WTC11 (cell line): ENCODE results near the gene ABCA3.

Experiments
- CTCF ChIP-seq: fragments of 200-600 bp; IDR thresholded peaks from 2 replicates; pipeline ENCODE4 v1.8.0; 2022; ENCODE audit warnings: antibody characterized with exemption
- FOXP4 ChIP-seq: sonication (generic); formaldehyde crosslinking; IDR thresholded peaks from 2 replicates; pipeline ENCODE4 v1.8.0; 2022; ENCODE audit warnings: mild to moderate bottlenecking, missing genetic modification reagents
- JUN ChIP-seq: sonication (generic); formaldehyde crosslinking; IDR thresholded peaks from 2 replicates; pipeline ENCODE4 v1.8.0; 2023; ENCODE audit warnings: mild to moderate bottlenecking, missing genetic modification reagents
- MAX ChIP-seq: sonication (generic); formaldehyde crosslinking; IDR thresholded peaks from 2 replicates; pipeline ENCODE4 v1.8.0; 2022; ENCODE audit warnings: mild to moderate bottlenecking, missing genetic modification reagents
- NFYB ChIP-seq: sonication (generic); formaldehyde crosslinking; conservative IDR thresholded peaks from 2 replicates; pipeline ENCODE4 v1.8.0; 2022; ENCODE audit warnings: low read depth, missing genetic modification reagents
- PRDM15 ChIP-seq: sonication (generic); formaldehyde crosslinking; IDR thresholded peaks from 2 replicates; pipeline ENCODE4 v1.8.0; 2022; ENCODE audit warnings: missing genetic modification reagents

- TF ChIP-seq MAX (CRISPR knock-in tag): no peak
- no peak for TF ChIP-seq PRDM15
- no peak for TF ChIP-seq CTCF
- no peak for TF ChIP-seq JUN
- no peak for TF ChIP-seq FOXP4 (CRISPR knock-in tag)
- TF ChIP-seq NFYB (CRISPR knock-in tag): no peak
Measured at GRCh38 chr16:2271848-2272461, 68.6 kb downstream of the ABCA3 start.
